ENCODE measurements around the gene RSPRY1.
A peak's percentile ranks its signal among the peaks of the same experiment; 100 is the strongest.

Gene RSPRY1

DNA sequence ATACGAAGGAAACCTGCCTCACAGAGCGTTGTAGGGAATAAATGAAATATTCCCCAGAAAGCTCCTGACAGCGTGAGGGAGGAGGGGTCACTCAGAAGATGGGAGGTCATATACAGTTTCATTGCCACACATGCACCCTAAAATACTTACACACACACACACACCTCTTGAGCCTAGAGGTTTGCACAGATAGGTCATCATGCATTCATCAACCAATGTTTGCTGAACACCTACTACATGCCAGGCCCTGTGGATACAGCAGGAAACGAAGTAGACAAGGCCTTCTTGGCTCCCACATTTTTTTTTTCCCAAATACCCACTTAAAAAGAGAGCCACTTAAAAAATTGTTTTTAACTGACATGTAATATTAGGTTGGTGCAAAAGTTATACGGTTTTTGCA is 99.2 kb downstream of the RSPRY1 start:
- Histone ChIP-seq H3K9me3 (ENCODE audit: control insufficient read depth, insufficient read depth, low read length) (no peaks in the 10 kb centered on the region), H3K36me3 (ENCODE audit: control insufficient read depth, insufficient read depth, low read length) (no peaks in the 10 kb centered on the region), H3K27me3 (ENCODE audit: control insufficient read depth, insufficient read depth, low read length) (peaks cover 36% of the 10 kb centered on the region), H3K4me1 (ENCODE audit: control insufficient read depth, insufficient read depth, low read length) (peaks cover 2% of the 10 kb centered on the region), H3K9ac (ENCODE audit: low read depth, low read length) (no peak overlapping the region), H3K4me3 (ENCODE audit: low read depth, low read length) (peak overlapping the region; percentile 68)

DNA sequence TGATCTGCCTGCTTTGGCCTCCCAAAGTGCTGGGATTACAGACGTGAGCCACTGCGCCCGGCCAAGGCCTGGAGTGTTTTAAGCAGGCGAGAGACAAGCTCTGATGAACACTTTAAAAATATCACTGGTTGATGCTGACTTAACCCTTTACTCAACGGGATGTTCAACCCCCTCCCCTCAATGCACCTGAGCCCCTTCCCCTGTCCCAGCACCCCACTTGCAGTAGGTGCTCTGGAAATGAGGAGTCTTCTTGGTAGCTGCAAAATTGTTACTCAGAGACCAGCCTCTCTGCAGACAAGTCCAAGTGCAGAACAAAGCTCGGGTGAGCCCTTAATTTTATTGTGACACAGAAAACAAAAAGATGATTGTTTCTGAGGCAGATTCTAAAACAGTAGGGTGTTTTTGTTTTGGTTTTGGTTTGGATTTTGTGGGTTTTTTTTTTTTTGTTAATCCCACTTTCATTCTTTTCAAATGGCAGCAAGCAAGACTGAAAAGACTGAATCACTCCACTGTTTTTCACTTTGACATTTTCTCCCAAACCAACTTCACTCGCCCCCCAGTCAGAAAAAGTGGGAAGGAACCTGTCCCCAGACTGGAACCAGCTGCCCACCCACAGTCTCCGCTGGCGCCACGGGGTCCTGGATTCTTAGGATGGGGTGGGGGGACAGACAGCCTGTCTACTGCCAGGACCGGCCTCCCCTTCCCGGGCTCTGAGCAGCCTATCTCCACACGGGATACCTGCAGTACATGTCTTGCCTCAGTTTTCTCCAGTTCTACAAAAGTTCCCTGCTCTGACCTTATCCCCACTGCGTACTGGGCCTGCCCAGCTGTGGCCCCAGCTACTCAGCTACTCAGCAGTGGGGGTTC is 103.5 kb downstream of the RSPRY1 start:
- H3K9ac ChIP-seq (ENCODE audit: low read depth, low read length): no peak overlapping the region

More for the DNA sequence above, 103.5 kb downstream of the RSPRY1 start:
- Histone ChIP-seq H3K9me3 (ENCODE audit: control insufficient read depth, insufficient read depth, low read length) (no peaks in the 10 kb centered on the region), H3K4me1 (ENCODE audit: control insufficient read depth, insufficient read depth, low read length) (peaks cover 2% of the 10 kb centered on the region), H3K4me3 (ENCODE audit: low read depth, low read length) (no peak overlapping the region), H3K27me3 (ENCODE audit: control insufficient read depth, insufficient read depth, low read length) (peaks cover 9% of the 10 kb centered on the region), H3K36me3 (ENCODE audit: control insufficient read depth, insufficient read depth, low read length) (no peaks in the 10 kb centered on the region)
